C4-2B (cell line): ENCODE data around the gene C1QTNF6.

Experiments
- CTCF ChIP-seq: fragments of 450-650 bp; conservative IDR thresholded peaks from 2 replicates; pipeline ENCODE4 v1.5.1; 2017; ENCODE audit warnings: mild to moderate bottlenecking
- ZFX ChIP-seq: fragments of 450-650 bp; IDR thresholded peaks from 2 replicates; pipeline ENCODE4 v1.6.1; 2017

GRCh38 chr22:37150701-37151100 lies 37.3 kb downstream of the C1QTNF6 start:
- TF ChIP-seq CTCF: no peak
- no peak for TF ChIP-seq ZFX
